Hematopoietic multipotent progenitor cell treated with erythropoietin and hydrocortisone succinate and interleukin-3 and kit ligand, for 4 days (in vitro differentiated cells): Measurements from ENCODE around the gene ERC1.
"Not testable (repeated sequence)": the region's sequence is repeated elsewhere in the genome, so short reads cannot be mapped to it uniquely, and the experiment has no call there.

ENCODE experiments used
- DNase-seq: peaks from one replicate; pipeline ENCODE4 v3.0.0-alpha.2; 2015

ERC1 gene

GRCh38 chr12:1131811-1132224 is 140.8 kb downstream of the ERC1 start:
- peak; percentile 58 for DNase-seq

- no peak for DNase-seq
Measured at GRCh38 chr12:1132311-1132710, 141.3 kb downstream of the ERC1 start.

- DNase-seq, result no peak
Measured at GRCh38 chr12:1138691-1139090, 147.7 kb downstream of the ERC1 start.

GRCh38 chr12:1146758-1147157 is 155.7 kb downstream of the ERC1 start:
- DNase-seq, result not testable (repeated sequence)

- no peak for DNase-seq
Measured at GRCh38 chr12:1147821-1148220, 156.8 kb downstream of the ERC1 start.

- DNase-seq, result no peak
Measured at GRCh38 chr12:1157046-1157445, 166.0 kb downstream of the ERC1 start.

GRCh38 chr12:1161197-1161596 is 170.2 kb downstream of the ERC1 start:
- peak; percentile 44 for DNase-seq

- no peak for DNase-seq
Measured at GRCh38 chr12:1162081-1162760, 171.2 kb downstream of the ERC1 start.

- DNase-seq, result no peak
Measured at GRCh38 chr12:1167784-1168183, 176.8 kb downstream of the ERC1 start.

GRCh38 chr12:1170411-1170810 is 179.4 kb downstream of the ERC1 start:
- no peak for DNase-seq

GRCh38 chr12:1171657-1172408 is 180.8 kb downstream of the ERC1 start:
- DNase-seq, result peak; percentile 31

GRCh38 chr12:1173781-1174617 is 183.0 kb downstream of the ERC1 start:
- DNase-seq, result no peak

GRCh38 chr12:1174659-1175058 is 183.6 kb downstream of the ERC1 start:
- no peak for DNase-seq

GRCh38 chr12:1176191-1176590 is 185.2 kb downstream of the ERC1 start:
- no peak for DNase-seq

- no peak for DNase-seq
Measured at GRCh38 chr12:1179128-1179527, 188.1 kb downstream of the ERC1 start.

GRCh38 chr12:1182069-1182468 is 191.0 kb downstream of the ERC1 start:
- no peak for DNase-seq

GRCh38 chr12:1184402-1184801 is 193.4 kb downstream of the ERC1 start:
- DNase-seq, result no peak

GRCh38 chr12:1185460-1186182 is 194.6 kb downstream of the ERC1 start:
- no peak for DNase-seq

GRCh38 chr12:1186298-1186697 is 195.3 kb downstream of the ERC1 start:
- no peak for DNase-seq

- DNase-seq, result peak; percentile 65
Measured at GRCh38 chr12:1188016-1188415, 197.0 kb downstream of the ERC1 start.

GRCh38 chr12:1189163-1189562 is 198.1 kb downstream of the ERC1 start:
- DNase-seq, result no peak

GRCh38 chr12:1195513-1195912 is 204.5 kb downstream of the ERC1 start:
- DNase-seq, result no peak
